Measurements from ENCODE around the gene BCL2L1. TPM values are rescaled to one million over a fixed set of nuclear protein-coding genes. Genes with fewer than 3 reads are reported as not detected.
A peak's percentile ranks its signal among the peaks of the same experiment; 100 is the strongest.

Gene BCL2L1
- total RNA-seq, 2 donors from 2014 or later = 60.3 to 89.5 TPM

GRCh38 chr20:31759836-31760518 is 37.3 kb upstream of the BCL2L1 start:
- H3K36me3 Mint-ChIP-seq (ENCODE audit: low read depth) = peaks cover 66% of the 10 kb centered on the region
- peaks cover 9% of the 10 kb centered on the region for H3K4me1 Mint-ChIP-seq
- H3K27ac Mint-ChIP-seq = peak overlapping the region; percentile 6

DNA sequence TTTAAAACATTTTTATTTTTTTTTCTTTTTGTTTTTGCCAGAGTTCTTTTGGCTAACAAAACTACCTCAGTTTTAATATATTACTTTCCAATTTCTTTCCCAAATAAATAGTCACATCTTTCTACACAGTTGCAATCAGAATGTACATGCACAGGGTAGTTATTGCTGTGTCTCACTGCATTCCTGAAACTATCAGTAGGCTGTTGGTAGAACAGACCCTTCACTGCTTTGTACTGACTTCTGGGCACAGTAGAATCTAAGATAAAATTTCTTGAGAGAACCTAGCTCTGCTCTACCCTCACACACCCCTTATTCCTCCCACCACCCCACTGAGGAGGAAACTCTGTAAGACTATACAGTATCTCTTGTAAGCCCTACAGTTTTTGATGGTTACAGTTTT is 36.3 kb upstream of the BCL2L1 start:
- Histone ChIP-seq H3K9me3 (ENCODE audit: control insufficient read depth, low read length) (no peaks in the 10 kb centered on the region), H3K27me3 (ENCODE audit: control insufficient read depth, insufficient read depth, low read length, poor library complexity, severe bottlenecking) (no peaks in the 10 kb centered on the region), H3K9ac (ENCODE audit: extremely low read depth, low read length, poor library complexity, severe bottlenecking) (no peak overlapping the region), H3K4me1 (ENCODE audit: control insufficient read depth, insufficient read depth, low read length) (no peaks in the 10 kb centered on the region), H3K4me3 (ENCODE audit: low read length) (no peak overlapping the region), H3K36me3 (ENCODE audit: control insufficient read depth, insufficient read depth, low read length) (peaks cover 49% of the 10 kb centered on the region), H3K27ac (ENCODE audit: low read depth, low read length) (no peak overlapping the region)
- H3K9me3 Mint-ChIP-seq = no peaks in the 10 kb centered on the region
- DNase-seq = no peak
- peaks cover 9% of the 10 kb centered on the region for H3K4me1 Mint-ChIP-seq
- H3K4me3 Mint-ChIP-seq = no peak overlapping the region
- peaks cover 59% of the 10 kb centered on the region for H3K36me3 Mint-ChIP-seq (ENCODE audit: low read depth)
- H3K27ac Mint-ChIP-seq = no peak overlapping the region
- no peak for TF ChIP-seq CTCF (conservative IDR thresholded peaks at IDR 0.05)
- no peaks in the 10 kb centered on the region for H3K27me3 Mint-ChIP-seq (ENCODE audit: insufficient read depth)

More at GRCh38 chr20:31759836-31760518, 37.3 kb upstream of the BCL2L1 start:
- Histone ChIP-seq H3K4me1 (ENCODE audit: control insufficient read depth, insufficient read depth, low read length) (no peaks in the 10 kb centered on the region), H3K36me3 (ENCODE audit: control insufficient read depth, insufficient read depth, low read length) (peaks cover 55% of the 10 kb centered on the region), H3K4me3 (ENCODE audit: low read length) (no peak overlapping the region), H3K27ac (ENCODE audit: low read depth, low read length) (no peak overlapping the region), H3K27me3 (ENCODE audit: control insufficient read depth, insufficient read depth, low read length, poor library complexity, severe bottlenecking) (no peaks in the 10 kb centered on the region), H3K9me3 (ENCODE audit: control insufficient read depth, low read length) (no peaks in the 10 kb centered on the region), H3K9ac (ENCODE audit: extremely low read depth, low read length, poor library complexity, severe bottlenecking) (no peak overlapping the region)
- TF ChIP-seq CTCF (conservative IDR thresholded peaks at IDR 0.05) = no peak
- WGBS, 2 experiments (ENCODE audit: insufficient coverage in 1 of 2, insufficient read length in 1 of 2) = 83 to 86% methylated on average over 1 to 2 of the region's 2 CpGs
- Mint-ChIP-seq H3K4me3 (no peak overlapping the region), H3K27me3 (ENCODE audit: insufficient read depth) (no peaks in the 10 kb centered on the region), H3K9me3 (no peaks in the 10 kb centered on the region)
- no peak for DNase-seq

GRCh38 chr20:31758521-31758920 is 35.9 kb upstream of the BCL2L1 start:
- Histone ChIP-seq H3K36me3 (ENCODE audit: control insufficient read depth, insufficient read depth, low read length) (peaks cover 49% of the 10 kb centered on the region), H3K4me3 (ENCODE audit: low read length) (no peak overlapping the region), H3K4me1 (ENCODE audit: control insufficient read depth, insufficient read depth, low read length) (no peaks in the 10 kb centered on the region), H3K27me3 (ENCODE audit: control insufficient read depth, insufficient read depth, low read length, poor library complexity, severe bottlenecking) (no peaks in the 10 kb centered on the region), H3K27ac (ENCODE audit: low read depth, low read length) (no peak overlapping the region), H3K9ac (ENCODE audit: extremely low read depth, low read length, poor library complexity, severe bottlenecking) (no peak overlapping the region), H3K9me3 (ENCODE audit: control insufficient read depth, low read length) (no peaks in the 10 kb centered on the region)
- no peaks in the 10 kb centered on the region for H3K27me3 Mint-ChIP-seq (ENCODE audit: insufficient read depth)
- TF ChIP-seq CTCF (conservative IDR thresholded peaks at IDR 0.05) = no peak
- DNase-seq = no peak
- H3K27ac Mint-ChIP-seq = peak overlapping the region; percentile 23
- no peak overlapping the region for H3K4me3 Mint-ChIP-seq
- 83 to 95% methylated on average over 3 to 4 of the region's 4 CpGs for WGBS, 2 experiments (ENCODE audit: insufficient coverage in 1 of 2, insufficient read length in 1 of 2)
- H3K4me1 Mint-ChIP-seq = peaks cover 9% of the 10 kb centered on the region
- H3K36me3 Mint-ChIP-seq (ENCODE audit: low read depth) = peaks cover 61% of the 10 kb centered on the region
- H3K9me3 Mint-ChIP-seq = no peaks in the 10 kb centered on the region

All from endodermal cell (in vitro differentiated cells).